Liver (tissue), 9 donors: ENCODE measurements around the gene SMC1A. TPM values are rescaled to one million over a fixed set of nuclear protein-coding genes. Genes with fewer than 3 reads are reported as not detected.
A peak's percentile ranks its signal among the peaks of the same experiment; 100 is the strongest.

ENCODE experiments used
- DNase-seq: peaks from one replicate; pipeline ENCODE4 v3.0.0-alpha.2; 2017; ENCODE audit warnings: low spot score
- H3K27ac ChIP-seq, 2 donors: one replicate each; pipeline ENCODE4 v1.7.0; 2013; ENCODE audit warnings: inconsistent platforms in 2 of 2, low read length in 2 of 2, control low read depth in 1 of 2, low read depth in 1 of 2, mild to moderate bottlenecking in 1 of 2
- H3K27me3 ChIP-seq, 4 donors: one replicate each; pipeline versions ENCODE4 v1.6.1 to v1.7.0; 2013; ENCODE audit warnings: low read length in 3 of 4, inconsistent platforms in 1 of 4, mild to moderate bottlenecking in 1 of 4, moderate library complexity in 1 of 4; ENCODE audit not compliant: control insufficient read depth in 4 of 4, insufficient read depth in 4 of 4
- H3K36me3 ChIP-seq, 4 donors: one replicate each; pipeline versions ENCODE4 v1.6.1 to v1.7.0; 2013; ENCODE audit warnings: low read length in 3 of 4, mild to moderate bottlenecking in 3 of 4, low read depth in 1 of 4, moderate library complexity in 1 of 4; ENCODE audit not compliant: control insufficient read depth in 4 of 4, insufficient read depth in 3 of 4
- H3K4me1 ChIP-seq, 4 donors: one replicate each; pipeline versions ENCODE4 v1.6.1 to v1.7.0; 2013; ENCODE audit warnings: low read length in 3 of 4, mild to moderate bottlenecking in 3 of 4, moderate library complexity in 1 of 4; ENCODE audit not compliant: control insufficient read depth in 4 of 4, insufficient read depth in 4 of 4
- H3K4me3 ChIP-seq, 3 donors: one replicate each; pipeline versions ENCODE4 v1.6.1 to v1.7.0; 2013; ENCODE audit warnings: low read length in 3 of 3, control low read depth in 1 of 3, low read depth in 1 of 3, mild to moderate bottlenecking in 1 of 3
- H3K9ac ChIP-seq, 2 donors: one replicate each; pipeline ENCODE4 v1.7.0; 2013; ENCODE audit warnings: low read length in 2 of 2, mild to moderate bottlenecking in 2 of 2, moderate library complexity in 2 of 2, control low read depth in 1 of 2, low read depth in 1 of 2
- H3K9me3 ChIP-seq, 4 donors: one replicate each; pipeline versions ENCODE4 v1.6.1 to v1.7.0; 2013; ENCODE audit warnings: low read length in 3 of 4; ENCODE audit not compliant: control insufficient read depth in 4 of 4
- FOXA1 ChIP-seq: IDR thresholded peaks from 2 replicates; pipeline ENCODE4 v1.6.1; 2016; ENCODE audit warnings: antibody characterized with exemption
- HNF4A ChIP-seq, 2 donors: conservative IDR thresholded peaks; 2 replicates each; pipeline ENCODE4 v1.6.1; 2016; ENCODE audit warnings: antibody characterized with exemption in 2 of 2, mild to moderate bottlenecking in 2 of 2
- HNF4G ChIP-seq: IDR thresholded peaks from 2 replicates; pipeline ENCODE4 v1.6.1; 2016; ENCODE audit warnings: antibody characterized with exemption
- JUND ChIP-seq, 2 donors: IDR thresholded peaks; 2 replicates each; pipeline ENCODE4 v1.6.1; 2016; ENCODE audit warnings: antibody characterized with exemption in 2 of 2
- RAD21 ChIP-seq, 2 donors: IDR thresholded peaks; 2 replicates each; pipeline ENCODE4 v1.6.1; 2016; ENCODE audit warnings: antibody characterized with exemption in 2 of 2, mild to moderate bottlenecking in 2 of 2
- RXRA ChIP-seq, 2 donors: IDR thresholded peaks; 2 replicates each; pipeline ENCODE4 v1.6.1; 2017 to 2018; ENCODE audit warnings: antibody characterized with exemption in 2 of 2, mild to moderate bottlenecking in 1 of 2
- SP1 ChIP-seq: IDR thresholded peaks from 2 replicates; pipeline ENCODE4 v1.6.1; 2018; ENCODE audit warnings: antibody characterized with exemption, mild to moderate bottlenecking
- YY1 ChIP-seq: IDR thresholded peaks from 2 replicates; pipeline ENCODE4 v1.6.1; 2016; ENCODE audit warnings: antibody characterized with exemption, mild to moderate bottlenecking
- WGBS: extraction: QIAGEN DNeasy Blood & Tissue Kit; methylation state at CpG from one replicate; pipeline ENCODE4 v1.1.7; 2013; 5-methylcytosine and 5-hydroxymethylcytosine counted together
- polyA plus RNA-seq, 2 donors: library from polyadenylated mRNA; stranded (reverse) in 1 of 2; unstranded in 1 of 2; fragments of 200-250 nt in 1 of 2; fragments of >200 nt in 1 of 2; fragmentation: Nextera tagmentation in 1 of 2; extraction: Ambion mirVana in 1 of 2; gene quantifications; one replicate each; pipeline versions ENCODE4 v1.2.1 to v1.2.3, GENCODE V29; 2013 to 2015
- total RNA-seq, 2 donors: library from RNA; depleted of rRNA; stranded (reverse); fragments of >200 nt; gene quantifications; one replicate each; pipeline ENCODE4 v1.2.3, GENCODE V29; 2014
- TF ChIP-seq, protein P1 (sequence below): IDR thresholded peaks from 2 replicates; pipeline ENCODE4 v1.6.1; 2016; ENCODE audit warnings: antibody characterized with exemption
- TF ChIP-seq, protein P2 (sequence below): IDR thresholded peaks from 2 replicates; pipeline ENCODE4 v1.6.1; 2016; ENCODE audit warnings: antibody characterized with exemption, mild to moderate bottlenecking
- TF ChIP-seq, protein P3 (sequence below): IDR thresholded peaks from 2 replicates; pipeline ENCODE4 v1.6.1; 2016; ENCODE audit warnings: antibody characterized with exemption
- donor health status: healthy.
- donor health status: healthy.
- donor health status: healthy.
- donor health status: healthy.
- donor health status: healthy.

Gene SMC1A
- total and polyA plus RNA-seq, 4 donors: 11.0 to 25.6 (median 18.2) TPM

DNA sequence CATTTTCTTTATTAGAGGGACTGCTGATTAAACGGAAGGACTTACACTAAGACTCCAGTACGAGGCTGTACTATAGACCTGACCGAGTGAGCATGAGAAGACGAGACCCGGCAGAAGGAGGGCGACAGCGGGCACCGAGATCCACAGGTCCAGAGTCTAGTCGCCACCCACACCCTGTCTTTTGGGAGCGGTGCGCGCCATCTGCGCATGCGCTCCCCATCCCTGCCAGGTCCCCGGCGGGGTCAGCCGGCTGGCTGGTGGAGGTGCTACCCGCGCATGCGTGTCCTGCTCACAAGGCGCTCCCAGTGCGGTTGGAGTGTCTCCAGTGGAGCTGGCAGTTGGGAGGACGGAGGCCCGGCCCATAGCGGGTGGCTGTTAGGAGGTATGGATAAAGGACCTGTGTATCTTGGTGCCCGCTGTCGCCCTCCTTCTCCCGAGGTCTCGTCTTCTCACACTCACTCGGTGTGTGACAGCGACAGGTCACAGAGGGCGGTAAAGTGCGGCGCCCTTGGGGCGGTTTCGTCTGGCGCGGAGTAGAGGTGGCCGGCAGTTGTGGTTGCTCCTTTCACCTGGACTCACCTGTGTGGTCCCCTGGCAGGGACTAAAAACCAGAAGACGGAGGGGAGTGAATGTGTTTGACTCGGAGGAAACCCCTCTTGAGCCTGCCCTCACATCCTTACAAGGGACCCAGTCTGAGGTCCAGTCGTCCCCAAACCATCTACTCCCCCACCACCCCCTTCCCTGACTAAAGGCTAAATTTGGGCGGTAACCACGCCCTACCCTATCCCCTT, 19.3 kb upstream of the SMC1A start:
- no peaks in the 10 kb centered on the region for H3K36me3 ChIP-seq
- H3K27me3 ChIP-seq: peaks cover 0 to 3% (median 0%) of the 10 kb centered on the region in 4 donors
- 4% methylated on average over 44 of the region's 44 CpGs for WGBS
- no peaks in the 10 kb centered on the region for H3K9me3 ChIP-seq
- TF ChIP-seq HNF4A (conservative IDR thresholded peaks at IDR 0.05): peak; percentile 57 to 62
- TF ChIP-seq RXRA (IDR thresholded peaks at IDR 0.05): peak in 1 of 2 donors; percentile 13
- TF ChIP-seq, protein P1, sequence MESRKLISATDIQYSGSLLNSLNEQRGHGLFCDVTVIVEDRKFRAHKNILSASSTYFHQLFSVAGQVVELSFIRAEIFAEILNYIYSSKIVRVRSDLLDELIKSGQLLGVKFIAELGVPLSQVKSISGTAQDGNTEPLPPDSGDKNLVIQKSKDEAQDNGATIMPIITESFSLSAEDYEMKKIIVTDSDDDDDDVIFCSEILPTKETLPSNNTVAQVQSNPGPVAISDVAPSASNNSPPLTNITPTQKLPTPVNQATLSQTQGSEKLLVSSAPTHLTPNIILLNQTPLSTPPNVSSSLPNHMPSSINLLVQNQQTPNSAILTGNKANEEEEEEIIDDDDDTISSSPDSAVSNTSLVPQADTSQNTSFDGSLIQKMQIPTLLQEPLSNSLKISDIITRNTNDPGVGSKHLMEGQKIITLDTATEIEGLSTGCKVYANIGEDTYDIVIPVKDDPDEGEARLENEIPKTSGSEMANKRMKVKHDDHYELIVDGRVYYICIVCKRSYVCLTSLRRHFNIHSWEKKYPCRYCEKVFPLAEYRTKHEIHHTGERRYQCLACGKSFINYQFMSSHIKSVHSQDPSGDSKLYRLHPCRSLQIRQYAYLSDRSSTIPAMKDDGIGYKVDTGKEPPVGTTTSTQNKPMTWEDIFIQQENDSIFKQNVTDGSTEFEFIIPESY: peak; percentile 23
- TF ChIP-seq, protein P2, sequence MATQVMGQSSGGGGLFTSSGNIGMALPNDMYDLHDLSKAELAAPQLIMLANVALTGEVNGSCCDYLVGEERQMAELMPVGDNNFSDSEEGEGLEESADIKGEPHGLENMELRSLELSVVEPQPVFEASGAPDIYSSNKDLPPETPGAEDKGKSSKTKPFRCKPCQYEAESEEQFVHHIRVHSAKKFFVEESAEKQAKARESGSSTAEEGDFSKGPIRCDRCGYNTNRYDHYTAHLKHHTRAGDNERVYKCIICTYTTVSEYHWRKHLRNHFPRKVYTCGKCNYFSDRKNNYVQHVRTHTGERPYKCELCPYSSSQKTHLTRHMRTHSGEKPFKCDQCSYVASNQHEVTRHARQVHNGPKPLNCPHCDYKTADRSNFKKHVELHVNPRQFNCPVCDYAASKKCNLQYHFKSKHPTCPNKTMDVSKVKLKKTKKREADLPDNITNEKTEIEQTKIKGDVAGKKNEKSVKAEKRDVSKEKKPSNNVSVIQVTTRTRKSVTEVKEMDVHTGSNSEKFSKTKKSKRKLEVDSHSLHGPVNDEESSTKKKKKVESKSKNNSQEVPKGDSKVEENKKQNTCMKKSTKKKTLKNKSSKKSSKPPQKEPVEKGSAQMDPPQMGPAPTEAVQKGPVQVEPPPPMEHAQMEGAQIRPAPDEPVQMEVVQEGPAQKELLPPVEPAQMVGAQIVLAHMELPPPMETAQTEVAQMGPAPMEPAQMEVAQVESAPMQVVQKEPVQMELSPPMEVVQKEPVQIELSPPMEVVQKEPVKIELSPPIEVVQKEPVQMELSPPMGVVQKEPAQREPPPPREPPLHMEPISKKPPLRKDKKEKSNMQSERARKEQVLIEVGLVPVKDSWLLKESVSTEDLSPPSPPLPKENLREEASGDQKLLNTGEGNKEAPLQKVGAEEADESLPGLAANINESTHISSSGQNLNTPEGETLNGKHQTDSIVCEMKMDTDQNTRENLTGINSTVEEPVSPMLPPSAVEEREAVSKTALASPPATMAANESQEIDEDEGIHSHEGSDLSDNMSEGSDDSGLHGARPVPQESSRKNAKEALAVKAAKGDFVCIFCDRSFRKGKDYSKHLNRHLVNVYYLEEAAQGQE: no peak
- TF ChIP-seq HNF4G: peak; percentile 44
- no peak for TF ChIP-seq JUND (IDR thresholded peaks at IDR 0.05)
- TF ChIP-seq RAD21 (IDR thresholded peaks at IDR 0.05): no peak
- TF ChIP-seq SP1: peak; percentile 29
- H3K27ac ChIP-seq: peak overlapping the region; percentile 35 to 50
- peak; percentile 69 for DNase-seq
- H3K4me1 ChIP-seq: peaks cover 2 to 20% (median 10%) of the 10 kb centered on the region in 4 donors
- peak overlapping the region in 2 of 3 donors; percentile 37 to 50 for H3K4me3 ChIP-seq
- no peak overlapping the region for H3K9ac ChIP-seq

DNA sequence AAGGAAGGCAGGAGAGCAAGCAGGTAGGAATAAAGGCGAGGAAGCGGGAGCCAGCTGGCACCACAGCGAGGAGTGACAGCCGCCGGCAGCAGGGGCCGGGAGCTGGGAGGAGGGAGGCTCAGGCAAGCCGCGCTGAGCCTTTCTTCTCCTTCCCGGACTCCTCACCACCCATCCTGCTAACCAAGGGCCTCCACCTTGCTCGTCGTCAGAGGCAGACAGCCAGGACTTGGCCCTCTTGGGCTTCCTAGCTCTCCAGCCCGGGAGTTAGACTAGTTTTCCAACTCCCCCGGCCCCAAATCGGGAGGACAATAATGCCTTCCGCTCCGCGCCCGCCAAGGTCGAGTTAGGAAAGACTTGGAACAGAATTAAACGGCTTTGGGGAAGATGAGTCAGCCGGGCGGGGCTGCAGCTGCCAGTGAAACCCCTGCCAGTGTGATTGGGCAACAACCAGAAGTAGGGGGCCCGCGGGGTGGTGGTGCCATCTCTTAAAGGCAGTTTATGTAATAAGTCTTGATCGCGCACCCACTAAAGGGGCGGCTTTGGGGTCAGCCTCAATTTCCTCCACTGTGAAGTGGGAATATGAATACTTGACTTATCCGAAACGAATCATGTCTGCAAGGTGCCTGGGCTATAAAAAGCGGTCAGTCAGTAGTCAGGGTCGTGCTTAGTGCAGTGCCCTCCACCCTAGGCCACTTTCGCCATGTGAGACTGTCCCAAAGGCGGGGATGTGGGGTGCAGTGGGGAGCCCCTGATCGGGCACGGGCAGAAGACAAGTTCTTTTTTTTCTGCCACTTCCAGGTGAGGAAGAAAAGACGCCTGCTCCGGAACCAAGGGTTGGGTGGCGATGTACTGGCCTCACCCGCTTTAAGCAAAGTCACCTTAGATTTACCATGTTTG, 18.4 kb upstream of the SMC1A start:
- peak overlapping the region; percentile 51 to 59 for H3K27ac ChIP-seq

More for the DNA sequence above, 18.4 kb upstream of the SMC1A start:
- peak overlapping the region in 1 of 2 donors; percentile 47 for H3K9ac ChIP-seq
- no peaks in the 10 kb centered on the region for H3K36me3 ChIP-seq
- no peak for DNase-seq
- peak; percentile 21 for TF ChIP-seq YY1
- TF ChIP-seq JUND (IDR thresholded peaks at IDR 0.05): peak; percentile 50 to 74
- TF ChIP-seq, protein P3, sequence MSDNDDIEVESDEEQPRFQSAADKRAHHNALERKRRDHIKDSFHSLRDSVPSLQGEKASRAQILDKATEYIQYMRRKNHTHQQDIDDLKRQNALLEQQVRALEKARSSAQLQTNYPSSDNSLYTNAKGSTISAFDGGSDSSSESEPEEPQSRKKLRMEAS: no peak
- TF ChIP-seq FOXA1: no peak
- peak overlapping the region in 2 of 3 donors; percentile 37 to 50 for H3K4me3 ChIP-seq
- H3K27me3 ChIP-seq: peaks cover 0 to 3% (median 0%) of the 10 kb centered on the region in 4 donors
- no peaks in the 10 kb centered on the region for H3K9me3 ChIP-seq
- 13% methylated on average over 39 of the region's 39 CpGs for WGBS
- H3K4me1 ChIP-seq: peaks cover 2 to 25% (median 11%) of the 10 kb centered on the region in 4 donors
